Caco-2 (cell line): ENCODE data around the gene SORBS1. TPM values are rescaled to one million over a fixed set of nuclear protein-coding genes. Genes with fewer than 3 reads are reported as not detected.
A peak's percentile ranks its signal among the peaks of the same experiment; 100 is the strongest.

Experiments
- BruUV-seq: library from RNA; stranded (reverse); fragments of 400-500 nt; replicated peaks from 2 replicates; lab custom pipeline; 2021; lab: Mats Ljungman, UMichigan
- CTCF ChIA-PET: fragments of 300-600 bp; sonication (Branson Sonifier 250); formaldehyde crosslinking; loops from one replicate; lab custom pipeline; 2022; ENCODE audit warnings: antibody characterized with exemption; lab: Charles Lee
- POLR2A ChIA-PET: fragments of 300-600 bp; sonication (Branson Sonifier 250); formaldehyde crosslinking; loops from one replicate; lab custom pipeline; 2022; ENCODE audit warnings: antibody characterized with exemption; lab: Charles Lee
- DNase-seq, 2 experiments: peaks; one replicate each; pipeline versions ENCODE4 v3.0.0 to v3.0.0-alpha.2; 2020 to 2022
- H3K27me3 ChIP-seq: replicated peaks from 2 replicates; pipeline ENCODE4 v1.6.0; 2011; ENCODE audit warnings: low read length; ENCODE audit not compliant: control insufficient read depth, insufficient read depth
- H3K36me3 ChIP-seq: 2 replicates; pipeline ENCODE4 v1.5.1; 2011; ENCODE audit warnings: low read length; ENCODE audit not compliant: control insufficient read depth, insufficient read depth
- H3K4me1 ChIP-seq: fragments of 250-450 bp; sonication (Bioruptor Pico); 2 replicates; pipeline ENCODE4 v1.5.1; 2020; ENCODE audit warnings: mild to moderate bottlenecking
- H3K4me3 ChIP-seq: 2 replicates; pipeline ENCODE4 v1.5.1; 2011; ENCODE audit warnings: low read depth, mild to moderate bottlenecking, control low read depth, low read length
- H3K9me3 ChIP-seq: fragments of 250-450 bp; sonication (Bioruptor Pico); 2 replicates; pipeline ENCODE4 v1.5.1; 2020; ENCODE audit warnings: mild to moderate bottlenecking, moderate library complexity
- H3K27ac Mint-ChIP-seq: one replicate; pipeline ENCODE4 v1.8.0; 2022; ENCODE audit warnings: mixed read lengths; ENCODE audit not compliant: unreplicated experiment
- H3K27me3 Mint-ChIP-seq: one replicate; pipeline ENCODE4 v1.8.0; 2022; ENCODE audit warnings: mixed read lengths; ENCODE audit not compliant: insufficient read depth, unreplicated experiment
- H3K36me3 Mint-ChIP-seq: one replicate; pipeline ENCODE4 v1.8.0; 2022; ENCODE audit warnings: mild to moderate bottlenecking, mixed read lengths; ENCODE audit not compliant: insufficient read depth, unreplicated experiment
- H3K4me1 Mint-ChIP-seq: one replicate; pipeline ENCODE4 v1.8.0; 2022; ENCODE audit warnings: low read depth, mixed read lengths; ENCODE audit not compliant: unreplicated experiment
- H3K4me3 Mint-ChIP-seq: one replicate; pipeline ENCODE4 v1.8.0; 2022; ENCODE audit warnings: mild to moderate bottlenecking, moderate library complexity, mixed read lengths; ENCODE audit not compliant: unreplicated experiment
- H3K9me3 Mint-ChIP-seq: one replicate; pipeline ENCODE4 v1.8.0; 2022; ENCODE audit warnings: mixed read lengths; ENCODE audit not compliant: unreplicated experiment
- intact Hi-C: fragments of 100-400 bp; cut with micrococcal nuclease; formaldehyde crosslinking; loops from one replicate; pipeline ENCODE4 v1.10.0; 2022; ENCODE audit not compliant: unreplicated experiment
- total RNA-seq: library from RNA; stranded (reverse); gene quantifications from 2 replicates; pipeline ENCODE4 v1.2.3, GENCODE V29; 2022
- TF ChIP-seq, protein P1 (sequence below), 2 experiments: fragments of 200-600 bp in 1 of 2; IDR thresholded peaks; 1 replicate in 1 of 2; 2 replicates in 1 of 2; pipeline versions ENCODE4 v1.5.1 to v1.8.0; 2011 to 2022; ENCODE audit warnings: antibody characterized with exemption in 1 of 2, control low read depth in 1 of 2, inconsistent platforms in 1 of 2, low read depth in 1 of 2, low read length in 1 of 2, mild to moderate bottlenecking in 1 of 2, moderate library complexity in 1 of 2; ENCODE audit not compliant: insufficient read depth in 1 of 2, severe bottlenecking in 1 of 2, unreplicated experiment in 1 of 2

Gene SORBS1
- total RNA-seq, 1 experiment from 2014 or later: 39.3 TPM

GRCh38 chr10:95429639-95430038 lies 131.5 kb downstream of the SORBS1 start:
- TF ChIP-seq, protein P1, sequence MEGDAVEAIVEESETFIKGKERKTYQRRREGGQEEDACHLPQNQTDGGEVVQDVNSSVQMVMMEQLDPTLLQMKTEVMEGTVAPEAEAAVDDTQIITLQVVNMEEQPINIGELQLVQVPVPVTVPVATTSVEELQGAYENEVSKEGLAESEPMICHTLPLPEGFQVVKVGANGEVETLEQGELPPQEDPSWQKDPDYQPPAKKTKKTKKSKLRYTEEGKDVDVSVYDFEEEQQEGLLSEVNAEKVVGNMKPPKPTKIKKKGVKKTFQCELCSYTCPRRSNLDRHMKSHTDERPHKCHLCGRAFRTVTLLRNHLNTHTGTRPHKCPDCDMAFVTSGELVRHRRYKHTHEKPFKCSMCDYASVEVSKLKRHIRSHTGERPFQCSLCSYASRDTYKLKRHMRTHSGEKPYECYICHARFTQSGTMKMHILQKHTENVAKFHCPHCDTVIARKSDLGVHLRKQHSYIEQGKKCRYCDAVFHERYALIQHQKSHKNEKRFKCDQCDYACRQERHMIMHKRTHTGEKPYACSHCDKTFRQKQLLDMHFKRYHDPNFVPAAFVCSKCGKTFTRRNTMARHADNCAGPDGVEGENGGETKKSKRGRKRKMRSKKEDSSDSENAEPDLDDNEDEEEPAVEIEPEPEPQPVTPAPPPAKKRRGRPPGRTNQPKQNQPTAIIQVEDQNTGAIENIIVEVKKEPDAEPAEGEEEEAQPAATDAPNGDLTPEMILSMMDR (IDR thresholded peaks at IDR 0.05; ENCODE audit: insufficient read depth in 1 of 2, low read depth in 1 of 2, low read length in 1 of 2, severe bottlenecking in 1 of 2, unreplicated experiment in 1 of 2): no peak
- no peaks in the 10 kb centered on the region for H3K9me3 ChIP-seq
- H3K36me3 ChIP-seq: peaks cover 5% of the 10 kb centered on the region
- ChIA-PET POLR2A (no interaction called here), CTCF (interaction anchor here (0.6 to 3.8 kb wide), 5 partner anchors 43 to 264 kb away, joined by 3 to 40 read pairs (median 6); partner anchors contain the start of gene TCTN3)
- H3K4me1 ChIP-seq: peaks cover 15% of the 10 kb centered on the region
- intact Hi-C loops: loop anchor here (1.0 to 10.0 kb wide), 5 partner anchors 53 to 295 kb away; partner anchors contain the start of gene SORBS1
- H3K27me3 ChIP-seq: no peaks in the 10 kb centered on the region
- H3K4me3 Mint-ChIP-seq: no peak overlapping the region
- BruUV-seq: no TSS peak
- H3K27ac Mint-ChIP-seq: peak overlapping the region; percentile 20
- H3K36me3 Mint-ChIP-seq: peaks cover 29% of the 10 kb centered on the region
- H3K4me3 ChIP-seq: no peak overlapping the region
- no peaks in the 10 kb centered on the region for H3K27me3 Mint-ChIP-seq
- H3K9me3 Mint-ChIP-seq: no peaks in the 10 kb centered on the region
- peak in 1 of 2 experiments; percentile 12 for DNase-seq
- no peaks in the 10 kb centered on the region for H3K4me1 Mint-ChIP-seq

GRCh38 chr10:95428701-95429100 lies 132.5 kb downstream of the SORBS1 start:
- POLR2A ChIA-PET: no interaction called here
- Mint-ChIP-seq H3K36me3 (peaks cover 29% of the 10 kb centered on the region), H3K4me1 (no peaks in the 10 kb centered on the region), H3K27ac (no peak overlapping the region), H3K4me3 (no peak overlapping the region), H3K9me3 (no peaks in the 10 kb centered on the region), H3K27me3 (no peaks in the 10 kb centered on the region)
- intact Hi-C loops: no loop called here
- TF ChIP-seq, protein P1 (IDR thresholded peaks at IDR 0.05; ENCODE audit: insufficient read depth in 1 of 2, low read depth in 1 of 2, low read length in 1 of 2, severe bottlenecking in 1 of 2, unreplicated experiment in 1 of 2): no peak
- no TSS peak for BruUV-seq
- Histone ChIP-seq H3K4me3 (no peak overlapping the region), H3K4me1 (peaks cover 15% of the 10 kb centered on the region), H3K36me3 (peaks cover 6% of the 10 kb centered on the region), H3K9me3 (no peaks in the 10 kb centered on the region), H3K27me3 (no peaks in the 10 kb centered on the region)
- CTCF ChIA-PET: interaction anchor here (0.7 to 3.8 kb wide), 2 partner anchors 172 to 864 kb away, joined by 5 to 40 read pairs; no protein-coding TSS in a partner anchor
- no peak for DNase-seq

- BruUV-seq: no TSS peak
- POLR2A ChIA-PET: no interaction called here
- Histone ChIP-seq H3K36me3 (peaks cover 8% of the 10 kb centered on the region), H3K4me3 (no peak overlapping the region), H3K27me3 (no peaks in the 10 kb centered on the region), H3K9me3 (no peaks in the 10 kb centered on the region), H3K4me1 (peaks cover 15% of the 10 kb centered on the region)
- CTCF ChIA-PET: no interaction called here
- TF ChIP-seq, protein P1 (IDR thresholded peaks at IDR 0.05; ENCODE audit: insufficient read depth in 1 of 2, low read depth in 1 of 2, low read length in 1 of 2, severe bottlenecking in 1 of 2, unreplicated experiment in 1 of 2): no peak
- no peaks in the 10 kb centered on the region for H3K4me1 Mint-ChIP-seq
- DNase-seq: no peak
- no peak overlapping the region for H3K4me3 Mint-ChIP-seq
- H3K27me3 Mint-ChIP-seq: no peaks in the 10 kb centered on the region
- peaks cover 24% of the 10 kb centered on the region for H3K36me3 Mint-ChIP-seq
- H3K27ac Mint-ChIP-seq: no peak overlapping the region
- intact Hi-C loops: no loop called here
- no peaks in the 10 kb centered on the region for H3K9me3 Mint-ChIP-seq
These were observed 134.7 kb downstream of the SORBS1 start for GRCh38 chr10:95426482-95426881.
